ENCODE results near the gene PKN3.

GRCh38 chr9:128729766-128730517 lies 27.6 kb downstream of the PKN3 start:
- TF ChIP-seq POLR2A (IDR thresholded peaks at IDR 0.05; ENCODE audit: low read depth) (no peak), POLR2AphosphoS5 (IDR thresholded peaks at IDR 0.05) (no peak), EP300 (IDR thresholded peaks at IDR 0.05) (no peak)
- TF ChIP-seq, protein P1, sequence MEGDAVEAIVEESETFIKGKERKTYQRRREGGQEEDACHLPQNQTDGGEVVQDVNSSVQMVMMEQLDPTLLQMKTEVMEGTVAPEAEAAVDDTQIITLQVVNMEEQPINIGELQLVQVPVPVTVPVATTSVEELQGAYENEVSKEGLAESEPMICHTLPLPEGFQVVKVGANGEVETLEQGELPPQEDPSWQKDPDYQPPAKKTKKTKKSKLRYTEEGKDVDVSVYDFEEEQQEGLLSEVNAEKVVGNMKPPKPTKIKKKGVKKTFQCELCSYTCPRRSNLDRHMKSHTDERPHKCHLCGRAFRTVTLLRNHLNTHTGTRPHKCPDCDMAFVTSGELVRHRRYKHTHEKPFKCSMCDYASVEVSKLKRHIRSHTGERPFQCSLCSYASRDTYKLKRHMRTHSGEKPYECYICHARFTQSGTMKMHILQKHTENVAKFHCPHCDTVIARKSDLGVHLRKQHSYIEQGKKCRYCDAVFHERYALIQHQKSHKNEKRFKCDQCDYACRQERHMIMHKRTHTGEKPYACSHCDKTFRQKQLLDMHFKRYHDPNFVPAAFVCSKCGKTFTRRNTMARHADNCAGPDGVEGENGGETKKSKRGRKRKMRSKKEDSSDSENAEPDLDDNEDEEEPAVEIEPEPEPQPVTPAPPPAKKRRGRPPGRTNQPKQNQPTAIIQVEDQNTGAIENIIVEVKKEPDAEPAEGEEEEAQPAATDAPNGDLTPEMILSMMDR (IDR thresholded peaks at IDR 0.05), result no peak
